ENCODE results near the gene ARHGAP24. TPM values are rescaled to one million over a fixed set of nuclear protein-coding genes. Genes with fewer than 3 reads are reported as not detected.

Gene ARHGAP24
- total RNA-seq, 1 donor: 52.5 TPM

DNA sequence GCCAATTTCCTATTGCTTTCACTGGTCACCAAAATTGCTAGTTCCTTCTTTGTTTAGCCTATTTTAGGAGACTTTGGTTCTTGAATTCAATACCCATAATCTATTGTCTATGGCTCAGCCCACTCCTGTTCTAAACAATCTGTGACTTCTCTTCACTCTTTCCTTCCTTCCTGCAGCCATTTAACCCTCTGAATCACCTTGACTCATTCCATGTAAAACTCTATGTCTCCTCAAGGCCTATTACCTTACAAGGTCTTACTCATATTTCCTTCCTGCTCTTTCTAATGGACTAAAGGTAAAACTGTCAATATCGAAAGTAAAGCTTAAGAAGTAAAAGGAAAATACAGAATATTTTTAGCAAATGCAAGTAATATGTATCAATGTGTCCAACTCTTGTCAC lies 301.6 kb downstream of the ARHGAP24 start:
- Histone ChIP-seq H4K20me1 (ENCODE audit: insufficient read depth, low read length) (no peaks in the 10 kb centered on the region), H3K36me3 (ENCODE audit: insufficient read depth, low read length) (no peaks in the 10 kb centered on the region), H3K27me3 (ENCODE audit: insufficient read depth, low read length) (no peaks in the 10 kb centered on the region), H3K79me2 (ENCODE audit: insufficient read depth, low read length) (peaks cover 22% of the 10 kb centered on the region), H3K4me3 (ENCODE audit: insufficient read depth, low read length) (no peak overlapping the region), H3K4me2 (ENCODE audit: insufficient read depth, low read length) (peak overlapping the region; percentile 30), H3K4me1 (ENCODE audit: insufficient read depth, low read length) (peaks cover 19% of the 10 kb centered on the region), H2AFZ (ENCODE audit: low read length) (peak overlapping the region; percentile 12), H3K9me3 (ENCODE audit: low read depth, low read length) (no peaks in the 10 kb centered on the region), H3K27ac (ENCODE audit: low read depth, low read length) (peak overlapping the region; percentile 21)
- no peak for DNase-seq (ENCODE audit: insufficient read length, low spot score, missing footprints)
- TF ChIP-seq, protein P1, sequence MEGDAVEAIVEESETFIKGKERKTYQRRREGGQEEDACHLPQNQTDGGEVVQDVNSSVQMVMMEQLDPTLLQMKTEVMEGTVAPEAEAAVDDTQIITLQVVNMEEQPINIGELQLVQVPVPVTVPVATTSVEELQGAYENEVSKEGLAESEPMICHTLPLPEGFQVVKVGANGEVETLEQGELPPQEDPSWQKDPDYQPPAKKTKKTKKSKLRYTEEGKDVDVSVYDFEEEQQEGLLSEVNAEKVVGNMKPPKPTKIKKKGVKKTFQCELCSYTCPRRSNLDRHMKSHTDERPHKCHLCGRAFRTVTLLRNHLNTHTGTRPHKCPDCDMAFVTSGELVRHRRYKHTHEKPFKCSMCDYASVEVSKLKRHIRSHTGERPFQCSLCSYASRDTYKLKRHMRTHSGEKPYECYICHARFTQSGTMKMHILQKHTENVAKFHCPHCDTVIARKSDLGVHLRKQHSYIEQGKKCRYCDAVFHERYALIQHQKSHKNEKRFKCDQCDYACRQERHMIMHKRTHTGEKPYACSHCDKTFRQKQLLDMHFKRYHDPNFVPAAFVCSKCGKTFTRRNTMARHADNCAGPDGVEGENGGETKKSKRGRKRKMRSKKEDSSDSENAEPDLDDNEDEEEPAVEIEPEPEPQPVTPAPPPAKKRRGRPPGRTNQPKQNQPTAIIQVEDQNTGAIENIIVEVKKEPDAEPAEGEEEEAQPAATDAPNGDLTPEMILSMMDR (IDR thresholded peaks at IDR 0.05; ENCODE audit: extremely low read depth, low read depth, low read length): no peak

DNA sequence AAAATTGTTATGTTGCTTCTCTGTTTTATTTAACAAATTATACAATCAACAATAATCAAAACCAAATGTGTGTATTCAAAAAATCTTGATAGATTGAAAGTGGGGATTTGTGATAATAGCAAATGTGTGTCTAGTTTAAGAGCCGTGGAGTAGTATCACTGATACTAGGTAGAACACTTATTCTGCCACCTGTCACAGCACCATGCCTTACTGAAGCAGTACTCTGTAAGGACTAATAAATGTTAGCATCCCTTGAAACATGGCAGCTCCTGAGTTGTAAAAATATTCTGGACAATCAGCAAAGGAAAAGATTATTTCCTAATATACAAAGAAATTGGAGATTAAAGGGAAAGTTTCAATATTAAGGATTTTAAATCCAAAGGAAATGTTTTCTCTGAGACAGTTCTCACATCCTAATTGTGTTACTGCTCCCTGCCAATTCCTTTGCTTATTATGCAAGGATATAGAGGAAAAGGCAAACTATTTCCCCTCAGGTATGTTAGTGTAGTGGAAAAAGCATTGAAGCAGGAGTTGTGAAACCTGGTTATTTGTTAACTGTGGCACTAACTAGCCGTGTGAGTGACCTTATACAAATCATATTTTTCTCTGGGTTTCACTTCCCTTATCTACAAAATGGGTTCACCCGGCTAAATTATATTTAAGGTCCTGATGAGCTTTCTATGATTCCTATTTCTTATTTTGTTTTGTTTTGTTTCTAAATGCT lies 303.1 kb downstream of the ARHGAP24 start:
- H2AFZ ChIP-seq (ENCODE audit: low read length): peak overlapping the region; percentile 58
- H3K27me3 ChIP-seq (ENCODE audit: insufficient read depth, low read length): no peaks in the 10 kb centered on the region
- H4K20me1 ChIP-seq (ENCODE audit: insufficient read depth, low read length): no peaks in the 10 kb centered on the region
- peaks cover 26% of the 10 kb centered on the region for H3K4me1 ChIP-seq (ENCODE audit: insufficient read depth, low read length)
- peak overlapping the region; percentile 91 for H3K4me2 ChIP-seq (ENCODE audit: insufficient read depth, low read length)
- TF ChIP-seq, protein P1 (IDR thresholded peaks at IDR 0.05; ENCODE audit: extremely low read depth, low read depth, low read length): no peak
- peak overlapping the region; percentile 80 for H3K4me3 ChIP-seq (ENCODE audit: insufficient read depth, low read length)
- peak overlapping the region; percentile 96 for H3K27ac ChIP-seq (ENCODE audit: low read depth, low read length)
- no peaks in the 10 kb centered on the region for H3K36me3 ChIP-seq (ENCODE audit: insufficient read depth, low read length)
- DNase-seq (ENCODE audit: insufficient read length, low spot score, missing footprints): no peak
- peaks cover 37% of the 10 kb centered on the region for H3K79me2 ChIP-seq (ENCODE audit: insufficient read depth, low read length)
- no peaks in the 10 kb centered on the region for H3K9me3 ChIP-seq (ENCODE audit: low read depth, low read length)

DNA sequence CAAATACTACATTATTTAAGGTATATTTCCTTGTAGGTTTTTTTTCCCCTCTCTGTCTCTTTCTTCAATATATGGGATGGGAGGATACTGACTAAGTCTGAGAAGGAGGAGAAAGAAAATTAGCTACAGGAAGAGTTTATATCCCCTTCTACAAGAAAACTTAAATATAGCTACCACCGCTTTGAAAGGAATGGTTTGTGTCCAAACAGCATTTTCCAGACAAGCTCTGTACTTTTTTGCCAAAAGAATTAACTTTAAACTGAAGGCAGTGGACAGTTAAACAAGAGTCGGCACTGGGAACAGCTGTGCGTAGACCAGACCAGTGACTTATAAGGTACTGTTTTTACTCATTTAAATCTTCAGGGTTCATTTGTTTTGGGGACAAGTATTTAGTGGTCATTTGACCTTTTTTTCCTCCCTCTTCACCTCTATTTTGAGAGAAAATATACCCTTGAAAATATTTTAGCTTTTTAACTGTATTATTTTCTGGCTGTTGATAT lies 303.7 kb downstream of the ARHGAP24 start:
- Histone ChIP-seq H3K9me3 (ENCODE audit: low read depth, low read length) (no peaks in the 10 kb centered on the region), H3K4me1 (ENCODE audit: insufficient read depth, low read length) (peaks cover 30% of the 10 kb centered on the region), H3K4me3 (ENCODE audit: insufficient read depth, low read length) (peak overlapping the region; percentile 80), H3K36me3 (ENCODE audit: insufficient read depth, low read length) (no peaks in the 10 kb centered on the region), H3K79me2 (ENCODE audit: insufficient read depth, low read length) (peaks cover 40% of the 10 kb centered on the region), H3K27ac (ENCODE audit: low read depth, low read length) (peak overlapping the region; percentile 96), H3K4me2 (ENCODE audit: insufficient read depth, low read length) (peak overlapping the region; percentile 91), H2AFZ (ENCODE audit: low read length) (peak overlapping the region; percentile 58), H3K27me3 (ENCODE audit: insufficient read depth, low read length) (no peaks in the 10 kb centered on the region), H4K20me1 (ENCODE audit: insufficient read depth, low read length) (no peaks in the 10 kb centered on the region)
- no peak for DNase-seq (ENCODE audit: insufficient read length, low spot score, missing footprints)
- TF ChIP-seq, protein P1 (IDR thresholded peaks at IDR 0.05; ENCODE audit: extremely low read depth, low read depth, low read length): no peak

DNA sequence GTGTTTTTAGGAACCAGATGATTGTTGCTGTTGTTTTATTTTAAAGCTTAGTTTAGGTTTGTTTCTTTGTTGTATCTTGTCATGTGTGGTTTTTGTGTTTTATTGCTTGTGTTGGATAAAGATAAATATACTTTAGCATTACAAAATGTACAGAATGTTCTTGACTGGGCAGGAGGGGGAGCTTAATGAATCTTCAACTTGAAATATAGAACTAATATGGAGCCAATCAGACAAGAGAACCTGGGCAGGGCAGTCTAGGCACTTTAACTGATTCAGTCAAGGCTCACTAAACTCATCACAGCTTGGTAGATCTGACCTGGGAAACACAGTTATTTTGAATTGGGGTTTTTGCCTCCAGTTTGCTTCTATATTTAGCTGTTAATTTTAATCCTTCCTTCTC lies 304.2 kb downstream of the ARHGAP24 start:
- H3K4me1 ChIP-seq (ENCODE audit: insufficient read depth, low read length): peaks cover 34% of the 10 kb centered on the region
- DNase-seq (ENCODE audit: insufficient read length, low spot score, missing footprints): no peak
- H4K20me1 ChIP-seq (ENCODE audit: insufficient read depth, low read length): no peaks in the 10 kb centered on the region
- peak overlapping the region; percentile 80 for H3K4me3 ChIP-seq (ENCODE audit: insufficient read depth, low read length)
- no peaks in the 10 kb centered on the region for H3K36me3 ChIP-seq (ENCODE audit: insufficient read depth, low read length)
- TF ChIP-seq, protein P1 (IDR thresholded peaks at IDR 0.05; ENCODE audit: extremely low read depth, low read depth, low read length): no peak
- peak overlapping the region; percentile 91 for H3K4me2 ChIP-seq (ENCODE audit: insufficient read depth, low read length)
- H3K79me2 ChIP-seq (ENCODE audit: insufficient read depth, low read length): peaks cover 43% of the 10 kb centered on the region
- peak overlapping the region; percentile 96 for H3K27ac ChIP-seq (ENCODE audit: low read depth, low read length)
- H2AFZ ChIP-seq (ENCODE audit: low read length): peak overlapping the region; percentile 58
- H3K27me3 ChIP-seq (ENCODE audit: insufficient read depth, low read length): no peaks in the 10 kb centered on the region
- H3K9me3 ChIP-seq (ENCODE audit: low read depth, low read length): no peaks in the 10 kb centered on the region
